Body of pancreas (tissue), 4 donors: Measurements from ENCODE around the gene FLAD1.
A peak's percentile ranks its signal among the peaks of the same experiment; 100 is the strongest.

Source experiments
- POLR2A ChIP-seq, 3 donors: fragments of 450-650 bp; IDR thresholded peaks; one replicate each; pipeline ENCODE4 v1.6.1; 2016; ENCODE audit warnings: antibody characterized with exemption in 3 of 3, mild to moderate bottlenecking in 2 of 3
- TF ChIP-seq, protein P1 (sequence below), 7 experiments: fragments of 450-650 bp in 4 of 7; fragments of 200-600 bp in 3 of 7; sonication (generic) in 3 of 7; IDR thresholded peaks; one replicate each; pipeline ENCODE4 v1.5.1; 2016 to 2019; ENCODE audit warnings: antibody characterized with exemption in 7 of 7

DNA sequence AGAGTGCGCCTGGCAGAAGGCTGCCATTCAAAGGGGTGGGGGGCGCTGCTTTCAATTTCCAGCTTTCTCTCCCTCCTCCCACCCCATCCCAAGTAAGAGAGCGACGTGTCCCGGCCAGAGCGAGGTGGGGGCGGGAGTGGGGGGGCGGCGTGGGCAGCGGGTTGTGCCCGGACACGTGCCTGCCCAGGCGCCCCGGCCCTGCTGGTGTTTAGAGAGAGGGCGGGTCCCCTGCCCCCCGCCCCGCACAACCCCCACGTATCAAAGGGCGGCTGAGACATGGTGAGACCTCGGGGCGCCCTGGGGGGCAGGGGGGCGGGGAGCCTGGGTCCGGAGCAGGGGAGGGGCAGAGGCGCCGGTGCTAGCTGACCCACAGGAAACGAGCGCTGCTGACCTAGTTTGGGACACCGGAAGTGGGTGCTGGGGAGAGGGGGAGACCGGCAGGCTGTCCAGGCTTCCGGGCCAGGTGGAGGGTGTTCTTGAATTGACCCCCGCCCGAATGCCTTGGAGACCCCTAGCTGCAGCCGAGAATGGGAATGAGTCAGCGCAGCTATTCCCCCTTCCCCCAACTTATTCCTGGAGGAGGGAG, 20.7 kb downstream of the FLAD1 start:
- TF ChIP-seq POLR2A (IDR thresholded peaks at IDR 0.05): peak in 2 of 3 donors; percentile 5 to 16
- TF ChIP-seq, protein P1, sequence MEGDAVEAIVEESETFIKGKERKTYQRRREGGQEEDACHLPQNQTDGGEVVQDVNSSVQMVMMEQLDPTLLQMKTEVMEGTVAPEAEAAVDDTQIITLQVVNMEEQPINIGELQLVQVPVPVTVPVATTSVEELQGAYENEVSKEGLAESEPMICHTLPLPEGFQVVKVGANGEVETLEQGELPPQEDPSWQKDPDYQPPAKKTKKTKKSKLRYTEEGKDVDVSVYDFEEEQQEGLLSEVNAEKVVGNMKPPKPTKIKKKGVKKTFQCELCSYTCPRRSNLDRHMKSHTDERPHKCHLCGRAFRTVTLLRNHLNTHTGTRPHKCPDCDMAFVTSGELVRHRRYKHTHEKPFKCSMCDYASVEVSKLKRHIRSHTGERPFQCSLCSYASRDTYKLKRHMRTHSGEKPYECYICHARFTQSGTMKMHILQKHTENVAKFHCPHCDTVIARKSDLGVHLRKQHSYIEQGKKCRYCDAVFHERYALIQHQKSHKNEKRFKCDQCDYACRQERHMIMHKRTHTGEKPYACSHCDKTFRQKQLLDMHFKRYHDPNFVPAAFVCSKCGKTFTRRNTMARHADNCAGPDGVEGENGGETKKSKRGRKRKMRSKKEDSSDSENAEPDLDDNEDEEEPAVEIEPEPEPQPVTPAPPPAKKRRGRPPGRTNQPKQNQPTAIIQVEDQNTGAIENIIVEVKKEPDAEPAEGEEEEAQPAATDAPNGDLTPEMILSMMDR (IDR thresholded peaks at IDR 0.05): no peak
